ENCODE measurements around the gene TBC1D25.
A peak's percentile ranks its signal among the peaks of the same experiment; 100 is the strongest.

The TBC1D25 gene

GRCh38 chrX:48539345-48540027 lies at the start of gene TBC1D25:
Gene TBC1D25, plus strand, starts transcription at chrX:48539714. Its CDS starts 84 bp downstream, at chrX:48539798.
- peak; percentile 82 for DNase-seq (ENCODE audit: low spot score)

- no peak for DNase-seq (ENCODE audit: low spot score)
These were observed 49.6 kb upstream of the TBC1D25 start for GRCh38 chrX:48489892-48490291.

GRCh38 chrX:48490661-48491060 lies 48.9 kb upstream of the TBC1D25 start:
- no peak for DNase-seq (ENCODE audit: low spot score)

- DNase-seq (ENCODE audit: low spot score) = no peak
These were observed 47.7 kb upstream of the TBC1D25 start for GRCh38 chrX:48491809-48492208.

GRCh38 chrX:48492293-48492910 lies 47.1 kb upstream of the TBC1D25 start:
- no peak for DNase-seq (ENCODE audit: low spot score)

GRCh38 chrX:48493890-48494364 lies 45.6 kb upstream of the TBC1D25 start:
- DNase-seq (ENCODE audit: low spot score) = no peak

GRCh38 chrX:48496660-48497059 lies 42.9 kb upstream of the TBC1D25 start:
- DNase-seq (ENCODE audit: low spot score) = no peak

GRCh38 chrX:48497871-48498270 lies 41.6 kb upstream of the TBC1D25 start:
- DNase-seq (ENCODE audit: low spot score) = no peak

- no peak for DNase-seq (ENCODE audit: low spot score)
These were observed 41.1 kb upstream of the TBC1D25 start for GRCh38 chrX:48498374-48498809.

GRCh38 chrX:48504261-48504660 lies 35.3 kb upstream of the TBC1D25 start:
- no peak for DNase-seq (ENCODE audit: low spot score)

GRCh38 chrX:48505481-48505880 lies 34.0 kb upstream of the TBC1D25 start:
- DNase-seq (ENCODE audit: low spot score) = no peak

GRCh38 chrX:48507246-48507645 lies 32.3 kb upstream of the TBC1D25 start:
- no peak for DNase-seq (ENCODE audit: low spot score)

- peak; percentile 84 for DNase-seq (ENCODE audit: low spot score)
These were observed 30.9 kb upstream of the TBC1D25 start, which contains the start of gene PORCN for GRCh38 chrX:48508400-48509244. Gene PORCN, plus strand, starts transcription at chrX:48508992. Its CDS starts 829 bp downstream, at chrX:48509821.

- no peak for DNase-seq (ENCODE audit: low spot score)
These were observed 30.3 kb upstream of the TBC1D25 start for GRCh38 chrX:48509245-48509590.

- DNase-seq (ENCODE audit: low spot score) = no peak
These were observed 29.9 kb upstream of the TBC1D25 start for GRCh38 chrX:48509619-48510018.

- DNase-seq (ENCODE audit: low spot score) = peak; percentile 68
These were observed 28.0 kb upstream of the TBC1D25 start for GRCh38 chrX:48511560-48511959.

GRCh38 chrX:48512371-48512935 lies 27.1 kb upstream of the TBC1D25 start:
- no peak for DNase-seq (ENCODE audit: low spot score)

- DNase-seq (ENCODE audit: low spot score) = no peak
These were observed 25.8 kb upstream of the TBC1D25 start for GRCh38 chrX:48513670-48514069.

- no peak for DNase-seq (ENCODE audit: low spot score)
These were observed 25.2 kb upstream of the TBC1D25 start for GRCh38 chrX:48514126-48514806.

- DNase-seq (ENCODE audit: low spot score) = no peak
These were observed 24.6 kb upstream of the TBC1D25 start for GRCh38 chrX:48514868-48515460.

- DNase-seq (ENCODE audit: low spot score) = no peak
These were observed 23.7 kb upstream of the TBC1D25 start for GRCh38 chrX:48515842-48516241.

Measured in HuH-7.5 (cell line).